Glomerular visceral epithelial cell (primary cell): Measurements from ENCODE around the gene NPAS3.

Source experiments
- DNase-seq: peaks from one replicate; pipeline ENCODE4 v3.0.0-alpha.2; 2016; ENCODE audit errors: extremely low spot score

NPAS3 gene

DNA sequence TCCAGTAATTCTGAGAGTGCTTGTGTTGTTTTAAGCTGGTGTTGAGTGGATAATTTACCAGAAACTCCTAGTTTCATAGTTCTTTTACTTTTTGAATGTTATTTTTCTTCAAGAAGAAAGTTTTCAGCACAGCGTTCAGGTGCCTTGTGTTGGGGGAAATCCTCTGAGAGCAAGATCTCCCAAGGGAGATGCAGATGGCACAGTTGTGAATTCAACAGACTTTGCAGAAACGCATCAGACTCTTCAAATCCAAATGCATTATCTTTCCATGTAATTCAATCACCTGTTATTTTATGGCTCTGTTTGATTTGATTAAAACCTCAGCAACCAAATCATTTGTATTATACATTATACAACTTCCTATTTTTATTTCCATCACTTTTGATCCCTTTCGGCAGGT is 572.3 kb downstream of the NPAS3 start:
- DNase-seq = no peak

DNA sequence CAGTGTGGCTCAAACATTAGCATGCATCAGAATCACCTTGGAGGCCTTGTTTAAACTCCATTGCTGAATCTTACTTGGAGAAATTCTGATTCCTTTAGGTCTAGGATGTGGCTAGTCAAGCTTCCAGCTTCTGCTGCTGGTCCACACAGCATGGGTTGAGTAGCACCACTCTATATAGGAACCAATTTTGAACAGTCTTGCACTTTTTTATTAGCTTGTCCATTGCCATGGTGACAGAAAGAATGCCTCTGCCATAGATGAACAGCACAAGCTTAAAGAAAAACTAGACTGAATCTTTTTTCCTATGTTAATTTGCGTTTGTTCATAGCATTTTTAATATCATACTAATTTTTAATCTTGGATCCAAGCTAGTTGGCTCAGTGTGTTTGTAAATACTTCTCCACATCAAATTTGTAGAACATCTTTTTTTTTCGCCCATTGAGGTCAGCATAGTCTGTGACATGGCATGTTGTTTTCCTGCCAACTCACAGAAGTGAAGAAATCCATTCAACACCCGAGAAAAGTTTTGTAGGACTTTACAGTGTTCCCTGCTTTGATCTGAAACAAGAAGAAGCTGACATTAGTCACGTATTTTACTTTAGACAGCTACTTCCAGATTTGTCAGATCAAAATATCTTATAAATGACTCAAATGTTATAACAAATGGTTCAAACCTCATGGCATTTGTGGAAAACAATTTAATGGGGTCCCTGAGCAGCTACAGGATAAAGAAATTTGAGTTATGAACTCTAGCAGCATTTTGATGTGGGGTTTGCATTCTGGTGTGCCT is 573.4 kb downstream of the NPAS3 start:
- no peak for DNase-seq

DNA sequence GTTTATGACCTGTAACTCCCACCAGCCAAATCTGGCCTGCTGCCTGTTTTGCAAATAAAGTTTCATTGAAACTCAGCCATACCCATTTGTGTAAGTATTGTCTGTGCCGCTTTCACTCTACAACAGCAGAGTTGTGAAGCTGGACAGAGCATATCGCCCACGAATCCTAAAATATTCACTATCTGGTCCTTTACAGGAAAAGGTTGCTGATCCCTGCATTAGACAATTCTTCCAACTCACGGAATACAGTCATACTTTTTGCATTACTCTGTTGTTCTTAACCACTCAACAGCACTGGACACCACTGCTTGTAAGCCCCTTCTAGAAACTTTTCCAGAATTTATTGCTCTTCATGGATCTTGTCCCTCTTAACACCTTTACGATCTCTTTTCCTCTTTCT is 576.8 kb downstream of the NPAS3 start:
- DNase-seq = no peak

DNA sequence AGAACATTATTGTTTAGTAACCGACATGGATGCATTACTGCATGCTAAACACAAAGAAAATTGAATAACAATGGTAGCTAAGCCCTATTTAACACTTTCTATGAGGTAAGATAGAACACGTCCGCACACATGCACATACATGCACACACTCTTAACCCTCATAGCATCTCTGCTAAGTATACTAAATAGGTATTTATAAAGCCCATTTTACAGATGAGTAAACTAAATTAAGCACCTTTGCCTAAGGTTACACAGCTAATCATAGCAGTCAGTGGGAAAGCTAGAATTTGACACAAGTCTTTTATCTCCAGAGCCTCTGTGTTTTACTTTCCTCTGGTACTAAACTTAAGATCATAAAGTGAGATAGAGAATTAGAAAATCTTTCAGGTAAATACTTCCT is 577.2 kb downstream of the NPAS3 start:
- DNase-seq = no peak

DNA sequence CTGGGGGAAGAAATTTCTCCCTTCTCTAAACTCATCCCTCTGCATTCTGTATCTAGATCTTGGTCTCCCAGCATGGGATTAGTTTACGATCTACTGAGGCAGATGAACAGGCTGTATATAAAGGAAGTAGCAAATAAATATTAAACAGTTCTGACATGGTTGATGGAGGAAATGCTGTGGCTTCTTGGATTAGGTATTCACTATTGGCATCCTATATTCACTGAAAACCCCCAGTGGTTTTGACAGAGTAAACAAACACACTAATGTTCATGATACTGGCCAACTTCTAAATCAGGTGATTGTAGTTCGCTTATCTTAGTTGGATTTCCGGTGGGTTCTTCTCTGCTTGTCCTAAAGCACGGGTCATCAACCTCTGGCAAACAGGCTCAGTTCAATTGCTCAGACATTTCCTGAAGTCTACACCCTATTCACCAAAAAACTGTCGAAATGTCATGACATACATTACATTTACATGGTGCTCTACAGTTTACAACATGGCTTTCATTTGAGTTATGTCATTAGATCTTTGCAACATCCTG is 578.3 kb downstream of the NPAS3 start:
- no peak for DNase-seq

DNA sequence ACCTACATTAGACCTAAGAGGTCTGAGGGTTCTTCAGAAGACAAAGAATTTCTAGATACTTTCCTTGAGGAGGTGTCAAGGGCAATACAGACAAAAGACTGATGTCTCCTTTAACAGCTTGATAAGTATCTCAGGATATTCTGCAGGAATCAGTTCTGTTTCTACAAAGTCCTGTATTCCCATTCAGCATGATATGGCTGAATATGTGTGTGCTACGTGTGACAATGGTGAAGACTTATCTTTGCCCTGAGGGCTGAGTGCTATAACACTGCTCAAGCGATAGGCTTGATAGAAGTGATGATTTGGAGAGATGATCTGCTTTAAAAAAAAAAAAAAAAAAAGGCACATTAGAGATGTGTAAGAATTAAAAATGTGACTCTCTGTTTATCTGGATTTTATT is 582.5 kb downstream of the NPAS3 start:
- no peak for DNase-seq

DNA sequence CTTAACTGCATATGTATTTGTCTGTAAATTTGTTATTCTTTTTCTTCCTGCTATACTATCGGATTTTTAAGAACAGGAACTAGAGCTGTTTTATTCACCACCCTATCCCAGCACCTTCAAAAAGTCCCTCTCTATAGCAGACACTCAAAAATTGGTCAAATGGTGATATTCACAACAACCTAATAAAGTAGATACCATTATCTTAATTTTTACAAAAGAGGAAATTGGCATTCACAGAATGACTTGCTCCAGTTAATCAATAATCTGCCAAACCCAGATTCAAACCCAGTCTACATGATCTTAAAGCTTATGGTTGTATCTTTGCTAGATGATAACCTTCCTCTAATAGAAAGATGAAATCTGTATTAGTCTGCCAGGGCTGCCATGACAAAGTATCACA is 585.6 kb downstream of the NPAS3 start:
- DNase-seq = no peak

DNA sequence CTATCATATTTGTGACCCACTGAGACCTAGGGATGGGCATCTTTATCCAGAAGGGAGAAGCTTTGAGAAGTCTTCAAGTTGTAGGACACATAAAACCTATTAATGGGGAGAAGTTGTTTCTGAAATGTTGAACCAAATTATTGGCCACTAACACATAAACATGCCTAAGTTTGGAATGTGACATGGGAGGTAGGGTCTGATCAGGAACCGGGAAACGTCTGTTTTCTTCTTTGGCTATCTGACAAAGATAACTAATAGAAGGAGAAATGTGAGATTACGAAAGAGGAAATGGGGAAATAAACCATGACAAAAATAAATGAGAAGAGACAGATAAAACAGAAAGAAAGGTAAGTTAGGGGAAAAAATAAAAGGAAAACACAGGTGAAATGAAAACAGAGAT is 586.9 kb downstream of the NPAS3 start:
- no peak for DNase-seq

DNA sequence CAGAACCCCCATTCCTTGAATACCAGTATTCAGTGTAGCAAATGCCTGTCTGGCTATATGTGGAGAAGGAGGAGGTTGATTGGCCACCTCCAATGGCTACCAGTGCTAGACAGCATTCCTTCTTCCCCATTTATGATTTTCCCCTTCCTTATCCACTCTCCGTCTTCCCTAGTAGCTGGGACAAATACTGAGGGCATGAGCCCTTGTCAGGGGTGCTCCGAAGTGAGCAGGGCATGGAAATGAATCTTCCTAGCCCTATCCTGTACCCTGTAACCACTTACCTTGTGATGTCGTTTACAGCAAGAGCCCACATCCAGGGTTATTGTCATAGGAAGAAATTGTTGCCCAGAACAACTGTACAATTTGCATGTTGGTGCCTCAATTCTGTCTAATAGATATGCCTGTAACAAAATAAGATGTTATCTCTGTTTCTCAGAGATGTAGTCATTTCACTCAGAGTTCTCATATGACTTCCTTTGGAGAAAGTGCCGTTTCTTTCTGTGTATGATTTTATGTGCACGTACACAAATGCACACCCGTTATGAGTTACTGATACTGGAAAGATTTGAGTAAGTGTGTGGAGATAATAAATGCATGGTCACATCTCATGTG is 588.5 kb downstream of the NPAS3 start:
- DNase-seq = no peak

DNA sequence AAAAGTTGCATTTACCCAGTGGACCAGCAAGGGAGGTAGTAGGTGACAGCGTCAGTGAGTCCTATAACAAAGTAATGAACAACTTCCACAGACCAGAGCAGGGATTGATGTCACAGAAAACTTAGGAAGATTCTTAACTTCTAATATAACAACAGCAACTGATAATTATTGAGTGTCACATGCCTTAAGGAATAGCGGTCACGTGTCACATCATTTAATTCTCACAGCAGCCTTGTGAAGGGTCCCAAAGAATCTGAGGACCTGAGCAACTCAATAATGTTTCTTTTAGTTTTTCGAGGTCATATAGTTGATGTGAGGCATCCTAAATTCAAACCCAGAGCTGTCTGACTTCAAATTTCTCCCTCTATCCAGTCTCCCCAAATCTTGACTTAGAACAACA is 590.0 kb downstream of the NPAS3 start:
- no peak for DNase-seq

DNA sequence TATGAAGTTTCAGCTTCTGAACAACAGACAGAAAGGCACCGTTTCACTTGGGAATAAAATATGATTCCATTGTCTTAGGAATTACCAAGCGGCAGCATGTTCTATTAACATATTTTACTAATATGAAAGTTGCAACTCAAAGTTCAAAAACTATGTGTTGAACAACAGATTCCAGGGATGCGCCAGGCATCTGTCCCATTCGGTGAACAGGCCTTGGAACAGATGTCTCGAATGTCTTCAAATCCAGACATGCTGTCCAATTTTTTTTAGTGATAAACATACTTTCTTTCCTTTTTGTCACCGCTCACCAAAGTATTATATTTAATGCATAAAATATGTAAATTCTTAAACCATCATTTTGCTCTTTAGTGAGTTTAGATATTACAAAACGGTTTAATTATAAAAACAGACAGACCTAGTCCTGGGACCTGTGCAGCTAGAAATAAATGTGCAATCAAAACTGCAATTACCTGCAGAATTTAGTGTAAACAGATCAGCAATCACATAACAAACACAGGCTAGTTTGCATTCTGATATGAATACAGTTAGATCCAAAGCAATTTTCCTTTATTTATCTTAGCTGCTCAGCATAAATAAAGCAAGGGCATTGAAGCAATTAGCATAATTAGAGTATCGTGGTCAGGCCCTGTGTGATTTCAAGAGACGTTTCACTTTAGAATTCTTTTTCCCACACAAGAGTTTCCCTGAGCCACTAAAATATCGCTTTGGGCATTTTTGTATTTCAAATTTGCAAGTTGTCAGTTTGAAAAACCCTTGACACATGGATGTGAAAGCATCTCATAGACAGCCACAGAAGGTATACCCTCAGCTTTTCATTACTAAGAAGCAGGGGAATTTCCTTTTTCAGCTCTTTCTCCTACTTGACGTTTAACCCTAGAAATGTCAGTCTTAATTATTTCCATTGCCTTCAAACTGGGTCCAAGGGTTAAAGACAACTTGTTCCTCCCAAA is 591.4 kb downstream of the NPAS3 start:
- DNase-seq = no peak

DNA sequence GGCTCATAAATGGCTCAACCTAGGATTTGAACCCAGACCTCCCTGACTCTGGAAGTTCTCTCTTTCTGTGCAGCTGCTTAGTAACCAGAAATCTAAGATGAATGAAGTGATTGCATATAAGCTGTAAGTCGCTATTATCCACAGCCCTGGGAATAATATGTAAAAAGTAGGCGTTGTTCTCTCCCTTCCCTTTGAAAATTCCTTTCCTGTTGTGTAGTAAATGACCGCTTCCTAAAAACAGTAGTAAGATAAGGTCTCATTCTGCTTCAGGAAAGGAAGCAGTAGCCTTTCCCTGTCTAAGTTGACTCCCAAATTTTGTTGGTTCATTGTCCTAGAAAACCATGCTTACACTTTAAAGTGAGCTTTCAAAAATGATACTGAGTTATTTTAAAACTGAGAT is 593.9 kb downstream of the NPAS3 start:
- DNase-seq = no peak

DNA sequence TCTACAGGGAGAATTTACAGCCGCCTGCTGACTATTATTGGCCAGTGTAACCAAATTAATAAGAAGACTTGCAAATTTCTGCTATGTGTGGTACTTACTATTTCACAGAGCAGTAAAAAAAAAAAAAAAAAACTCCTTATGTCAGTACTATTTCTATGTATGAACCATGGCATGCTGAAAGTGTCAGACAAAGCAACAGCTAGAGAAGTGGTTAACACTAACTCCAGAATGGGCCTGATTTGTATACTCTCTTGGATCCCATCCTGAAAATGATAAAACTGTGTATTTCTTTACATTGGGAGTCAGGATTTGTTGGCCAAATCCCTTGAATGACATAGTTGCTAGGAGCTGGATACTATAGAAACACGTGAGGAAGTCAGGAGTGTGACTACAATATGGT is 595.4 kb downstream of the NPAS3 start:
- no peak for DNase-seq

DNA sequence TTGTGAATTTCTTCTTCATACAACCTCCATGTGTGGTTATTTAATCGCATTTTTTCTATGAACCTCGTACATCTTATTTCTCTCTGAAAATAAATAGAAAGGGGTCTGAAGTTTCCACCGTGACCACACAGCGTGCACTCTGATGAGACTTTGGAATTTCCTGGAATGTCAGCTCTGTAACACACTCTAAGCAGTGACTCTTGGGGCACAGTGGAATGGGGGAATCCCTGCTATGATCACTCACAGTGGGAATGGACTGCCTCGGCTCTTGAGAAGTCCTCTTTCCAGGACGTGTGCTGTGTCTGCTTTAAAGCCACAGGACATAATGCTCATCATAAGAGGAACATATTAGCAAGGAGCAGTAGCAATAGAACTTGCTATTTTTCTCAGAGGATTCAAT is 596.0 kb downstream of the NPAS3 start:
- peak; percentile 61 for DNase-seq

DNA sequence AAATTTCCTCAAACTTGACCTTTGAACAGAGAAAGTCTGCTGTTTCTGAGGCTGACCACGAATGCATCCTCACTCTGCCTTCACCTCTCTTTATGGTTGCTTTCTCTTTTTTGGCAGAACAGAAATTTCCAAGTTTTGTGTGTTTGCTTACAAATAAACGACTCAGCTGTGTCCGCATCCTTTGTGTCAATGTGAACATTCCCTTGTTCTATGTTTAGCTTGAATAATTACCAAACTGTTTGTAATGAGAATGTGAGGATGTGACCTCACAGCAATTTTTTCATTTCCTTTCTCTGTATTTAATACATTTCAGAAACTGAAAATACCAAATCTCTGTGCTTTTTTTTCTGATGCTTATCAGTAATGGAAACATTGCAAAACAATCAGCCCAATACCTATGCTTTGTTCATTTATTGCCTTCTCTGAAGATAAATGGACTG is 601.3 kb downstream of the NPAS3 start:
- no peak for DNase-seq

DNA sequence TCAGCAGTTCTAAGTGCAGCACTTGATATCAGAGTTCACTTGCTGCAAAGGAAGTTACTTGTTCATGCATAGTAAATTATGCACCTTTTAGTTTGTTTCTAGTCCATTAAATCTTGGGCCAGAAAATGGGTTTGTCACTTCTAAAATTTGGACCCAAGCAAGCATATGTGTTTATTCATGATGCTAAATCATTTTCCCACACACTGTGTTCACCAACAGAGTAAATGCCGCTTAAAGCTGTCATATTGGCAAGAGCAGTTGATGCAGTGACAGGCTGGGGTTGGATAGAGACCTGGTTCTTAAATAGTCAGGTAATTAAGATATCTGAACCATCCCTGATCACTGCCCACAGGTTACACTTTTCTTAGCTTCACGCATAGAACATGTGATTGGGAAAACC is 602.5 kb downstream of the NPAS3 start:
- DNase-seq = no peak

DNA sequence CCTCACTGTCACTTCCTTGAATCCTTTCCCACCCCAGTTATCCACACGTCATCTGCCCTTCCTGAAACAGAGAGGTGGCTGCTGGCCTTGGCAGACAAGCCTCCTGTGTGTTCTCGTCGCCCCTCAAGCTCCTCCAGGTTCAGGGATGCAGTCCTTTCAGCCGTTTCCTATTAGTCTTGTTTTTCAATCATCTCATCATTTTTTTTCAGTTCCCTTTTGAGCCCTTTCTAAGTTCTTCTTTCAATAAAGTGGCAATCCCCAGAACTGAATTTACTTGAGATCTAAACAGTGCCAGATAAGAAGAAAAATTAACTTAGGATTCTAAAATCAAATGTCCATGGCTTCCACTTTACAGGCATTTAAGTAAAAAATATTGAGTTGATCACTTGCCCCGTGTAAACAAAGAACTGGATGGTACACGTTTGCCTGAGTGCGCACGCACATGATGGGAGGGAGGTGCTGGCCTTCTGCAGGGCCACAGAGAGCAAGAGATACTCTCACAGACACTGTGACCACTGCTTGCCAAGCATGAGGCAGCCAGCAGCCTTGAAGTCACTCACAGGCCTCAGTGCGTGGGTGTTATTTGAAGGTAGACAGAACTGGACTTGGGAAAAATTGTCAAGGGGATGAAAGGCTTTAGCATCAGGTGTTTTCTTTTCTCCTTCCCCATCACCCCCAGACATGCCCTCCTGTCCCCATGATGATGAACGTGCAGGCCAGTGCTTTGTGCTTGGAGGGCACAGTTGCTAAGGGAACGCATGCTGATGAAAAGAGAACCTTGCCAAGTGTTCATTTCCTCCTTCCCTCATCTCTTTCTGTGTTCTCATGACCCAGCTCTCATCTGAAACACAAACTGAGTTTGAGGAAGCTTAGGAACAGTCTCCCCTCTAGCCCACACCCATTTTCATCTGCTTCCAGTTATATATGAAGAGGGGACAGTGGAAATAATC is 603.9 kb downstream of the NPAS3 start:
- DNase-seq = no peak

DNA sequence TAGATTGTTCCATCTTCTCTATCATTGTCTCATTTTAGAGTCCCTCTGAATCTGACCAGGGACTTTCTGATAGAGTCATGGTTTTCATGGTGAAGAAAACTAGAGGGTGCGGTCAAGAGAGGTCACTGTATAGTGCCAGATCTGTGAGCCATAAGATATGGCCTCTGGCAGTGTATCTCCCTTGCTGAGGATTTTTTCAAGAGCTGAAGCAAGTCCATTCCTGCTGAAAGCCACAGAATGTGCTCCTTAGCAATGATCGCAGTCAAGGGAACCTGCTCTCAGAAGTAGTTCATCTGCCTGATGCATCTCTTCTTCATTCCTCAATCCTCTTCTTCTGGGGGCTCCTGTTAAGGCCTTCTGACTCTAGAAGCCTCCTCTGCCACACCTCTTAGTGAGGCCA is 607.0 kb downstream of the NPAS3 start:
- DNase-seq = no peak

DNA sequence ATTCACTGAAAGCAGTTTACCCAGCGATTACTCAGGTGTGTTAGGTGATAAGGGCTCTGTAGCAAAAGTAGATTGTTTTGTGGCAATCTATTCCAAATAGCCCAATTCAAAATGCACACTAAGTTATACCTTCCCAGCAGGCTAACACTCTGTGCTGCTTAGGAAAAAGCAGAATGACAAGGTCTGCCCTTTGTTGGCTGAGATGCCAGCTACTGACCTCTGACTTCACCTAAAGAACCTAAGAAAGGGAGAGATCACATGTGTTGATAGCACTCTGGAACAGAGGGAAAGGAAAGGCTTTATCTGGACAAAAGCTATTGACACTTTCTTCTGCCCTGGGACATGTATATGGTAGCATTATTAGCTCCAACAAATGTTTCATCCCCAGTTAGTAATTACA is 609.9 kb downstream of the NPAS3 start:
- no peak for DNase-seq

DNA sequence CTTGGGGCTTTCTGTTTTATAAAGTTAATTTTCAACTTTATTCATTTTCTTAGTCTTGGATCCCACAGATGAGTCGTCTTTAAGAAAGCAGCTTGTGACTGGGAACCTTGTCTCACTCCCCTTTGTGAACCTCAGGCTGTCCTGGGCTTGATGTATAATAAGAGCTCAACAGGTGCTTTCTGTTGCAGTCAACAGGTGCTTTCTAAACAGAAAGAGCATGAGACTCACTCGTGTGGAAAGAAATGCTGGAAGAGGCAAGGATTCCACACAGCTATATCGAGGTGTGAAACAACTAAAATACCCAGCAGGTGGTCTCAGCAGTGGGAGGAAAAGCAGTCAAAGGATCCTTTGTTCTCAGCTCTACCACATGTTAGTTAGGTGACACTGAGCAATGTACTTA is 613.3 kb downstream of the NPAS3 start:
- DNase-seq = peak; percentile 12

DNA sequence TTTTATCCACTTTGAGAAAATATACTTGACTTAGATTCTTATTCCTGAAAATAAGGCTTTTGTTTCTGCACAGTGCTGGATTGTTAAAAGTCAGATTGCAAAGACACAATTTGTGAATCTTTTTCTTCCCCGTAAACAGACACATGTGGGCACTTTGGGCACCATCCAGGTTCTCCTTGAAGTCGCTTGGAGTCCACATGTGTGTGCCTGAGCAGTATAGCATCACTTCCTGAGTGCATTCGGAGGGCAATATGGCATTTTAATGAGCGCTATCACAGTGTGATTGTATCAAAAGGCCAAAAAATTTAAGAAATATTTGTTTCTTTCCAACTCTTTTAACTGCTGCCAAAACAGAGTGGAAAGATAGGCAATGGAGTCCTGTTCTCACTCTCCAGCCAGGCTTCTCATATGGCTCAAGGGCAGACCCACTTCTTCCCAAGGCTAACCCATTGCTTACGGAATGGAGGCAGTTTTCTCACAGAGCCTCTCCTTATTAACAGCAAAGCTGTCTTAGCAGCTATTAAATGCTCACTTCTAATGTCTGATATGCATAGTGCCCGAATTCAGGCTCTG is 615.1 kb downstream of the NPAS3 start:
- DNase-seq = no peak
